ENCODE measurements around the gene CADM2.

CADM2 gene

DNA sequence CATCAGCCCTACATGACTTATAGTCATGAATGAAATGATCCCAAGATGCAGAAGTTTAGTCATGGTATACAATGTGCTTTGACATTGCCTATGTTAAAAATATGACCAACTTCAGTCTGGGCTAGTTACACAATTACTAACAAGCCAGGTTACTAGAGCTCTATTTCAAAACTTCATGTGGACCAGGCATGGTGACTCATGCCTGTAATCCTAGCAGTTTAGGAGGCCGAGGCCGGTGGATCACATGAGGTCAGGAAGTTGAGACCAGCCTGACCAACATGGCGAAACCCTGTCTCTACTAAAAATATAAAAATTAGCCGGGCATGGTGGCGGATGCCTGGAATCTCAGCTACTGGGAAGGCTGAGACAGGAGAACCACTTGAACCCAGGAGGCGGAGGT is 613.0 kb downstream of the CADM2 start:
- DNase-seq (ENCODE audit: low read depth): no peak

GRCh38 chr3:85572426-85572825 is 613.6 kb downstream of the CADM2 start:
- DNase-seq (ENCODE audit: low read depth): no peak

DNA sequence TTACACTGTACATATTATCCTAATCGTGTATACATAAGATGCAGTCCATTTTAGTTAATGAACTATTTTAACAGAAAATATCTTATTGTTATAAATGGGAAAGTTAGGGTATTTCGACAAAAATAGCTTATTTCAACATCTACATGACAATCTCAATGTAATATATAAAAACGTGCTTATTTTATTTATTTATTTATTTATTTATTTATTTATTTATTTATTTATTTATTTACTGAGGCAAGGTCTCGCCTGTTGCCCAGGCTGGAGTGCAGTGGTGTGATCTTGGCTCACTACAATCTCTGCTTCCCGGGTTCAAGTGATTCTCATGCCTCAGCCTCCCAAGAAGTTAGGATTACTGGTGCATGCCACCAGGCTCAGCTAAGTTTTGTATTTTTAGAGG is 614.2 kb downstream of the CADM2 start:
- no peak for DNase-seq (ENCODE audit: low read depth)

DNA sequence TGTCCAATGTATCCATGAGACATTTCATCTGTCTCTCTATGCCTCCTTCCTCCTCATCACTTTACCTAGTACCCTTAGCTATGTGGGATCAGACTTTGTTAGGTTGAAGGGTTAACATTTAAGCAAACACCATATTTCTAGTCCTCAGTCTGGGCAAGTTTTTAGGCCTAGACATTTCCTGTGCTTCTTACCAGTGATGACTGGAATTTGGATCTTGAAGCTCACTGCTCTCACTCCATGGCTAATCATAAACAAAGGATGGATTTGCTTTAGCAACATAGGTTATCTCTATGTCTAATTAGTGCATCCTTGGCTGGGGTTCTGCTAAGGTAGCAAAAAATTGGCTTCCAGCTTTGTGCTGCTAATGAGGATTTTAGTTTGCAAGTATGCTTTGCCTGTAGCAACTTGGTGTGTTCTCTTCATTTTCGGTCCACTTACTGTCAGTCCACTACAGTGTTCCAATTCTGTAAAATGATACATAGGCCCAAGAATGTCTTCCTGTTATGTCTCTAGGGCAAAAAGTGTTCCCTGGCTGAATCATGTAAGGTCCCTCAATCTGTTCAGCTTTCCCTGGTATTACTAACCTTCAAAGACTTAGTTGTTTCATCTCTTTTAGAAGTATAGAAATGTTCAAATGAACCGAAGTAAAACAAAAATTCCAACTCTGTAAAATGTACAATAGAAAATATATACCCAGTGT is 615.4 kb downstream of the CADM2 start:
- DNase-seq (ENCODE audit: low read depth): no peak

GRCh38 chr3:85576091-85576690 is 617.4 kb downstream of the CADM2 start:
- peak; percentile 25 for DNase-seq (ENCODE audit: low read depth)

GRCh38 chr3:85576697-85577200 is 618.0 kb downstream of the CADM2 start:
- DNase-seq (ENCODE audit: low read depth): no peak

- DNase-seq (ENCODE audit: low read depth): no peak
Observed at GRCh38 chr3:85584779-85585356, 626.1 kb downstream of the CADM2 start.

- DNase-seq (ENCODE audit: low read depth): no peak
Observed at GRCh38 chr3:85586018-85586417, 627.2 kb downstream of the CADM2 start.

DNA sequence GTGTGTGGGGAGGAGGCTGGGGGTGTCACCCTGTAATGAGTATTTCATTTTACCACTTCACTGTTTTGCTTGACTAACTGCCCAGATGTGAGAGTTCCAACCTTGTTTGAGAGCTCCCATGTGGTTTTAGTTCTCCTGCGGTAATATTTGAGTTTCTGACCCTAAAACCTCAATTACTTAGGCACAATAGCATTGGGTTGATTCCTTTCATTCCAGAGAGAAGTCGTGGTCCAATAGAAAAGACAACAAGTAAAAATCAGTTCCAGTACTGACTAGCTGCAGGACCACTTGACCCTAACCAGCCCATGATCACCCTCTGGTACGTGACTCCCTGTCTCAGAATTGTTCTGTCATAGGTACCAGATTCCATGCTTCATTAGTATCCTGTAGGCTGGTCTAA is 630.4 kb downstream of the CADM2 start:
- no peak for DNase-seq (ENCODE audit: low read depth)

- no peak for DNase-seq (ENCODE audit: low read depth)
Observed at GRCh38 chr3:85591451-85591850, 632.7 kb downstream of the CADM2 start.

- no peak for DNase-seq (ENCODE audit: low read depth)
Observed at GRCh38 chr3:85592256-85592655, 633.5 kb downstream of the CADM2 start.

GRCh38 chr3:85594676-85595075 is 635.9 kb downstream of the CADM2 start:
- no peak for DNase-seq (ENCODE audit: low read depth)

- no peak for DNase-seq (ENCODE audit: low read depth)
Observed at GRCh38 chr3:85603378-85603777, 644.6 kb downstream of the CADM2 start.

DNA sequence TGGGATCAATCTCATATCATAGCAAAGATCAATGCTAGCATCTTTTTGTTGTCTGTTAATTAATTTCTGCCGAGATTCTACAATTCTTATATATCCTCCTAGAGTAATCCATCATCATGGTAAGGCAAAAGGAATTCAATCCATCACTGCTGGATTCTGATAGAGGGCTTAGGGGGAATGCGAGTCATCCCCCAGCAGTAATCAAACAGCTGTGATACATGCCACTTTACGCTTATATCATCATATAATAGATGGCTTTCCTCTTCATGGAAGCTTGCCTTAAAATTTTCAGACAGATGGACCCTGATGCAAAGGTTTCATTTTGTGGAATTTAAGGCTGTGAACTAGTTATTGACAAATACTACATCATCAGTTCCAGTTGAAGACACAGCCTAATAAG is 645.9 kb downstream of the CADM2 start:
- no peak for DNase-seq (ENCODE audit: low read depth)

- no peak for DNase-seq (ENCODE audit: low read depth)
Observed at GRCh38 chr3:85605066-85605465, 646.3 kb downstream of the CADM2 start.

DNA sequence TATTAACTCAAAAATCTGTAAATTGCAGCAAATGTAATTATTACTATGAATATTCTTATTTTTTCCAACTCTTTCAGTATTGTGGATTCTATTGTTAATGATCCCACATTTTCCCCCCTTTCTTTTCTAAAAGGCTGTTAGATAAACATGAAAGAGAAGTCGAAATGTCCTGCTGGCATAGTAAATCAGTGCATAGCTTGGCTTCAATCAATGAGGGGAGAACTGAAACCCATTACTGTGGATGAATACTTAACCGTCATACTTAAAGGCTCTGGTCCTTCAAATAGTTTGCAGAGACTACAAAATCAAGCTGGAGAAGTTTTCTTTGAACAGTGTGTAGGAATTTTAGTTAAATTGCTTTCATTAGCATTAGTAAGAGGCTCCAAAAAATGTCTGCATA is 667.9 kb downstream of the CADM2 start:
- DNase-seq (ENCODE audit: low read depth): no peak

GRCh38 chr3:85627932-85628331 is 669.1 kb downstream of the CADM2 start:
- DNase-seq (ENCODE audit: low read depth): no peak

- DNase-seq (ENCODE audit: low read depth): no peak
Observed at GRCh38 chr3:85631070-85631469, 672.3 kb downstream of the CADM2 start.

DNA sequence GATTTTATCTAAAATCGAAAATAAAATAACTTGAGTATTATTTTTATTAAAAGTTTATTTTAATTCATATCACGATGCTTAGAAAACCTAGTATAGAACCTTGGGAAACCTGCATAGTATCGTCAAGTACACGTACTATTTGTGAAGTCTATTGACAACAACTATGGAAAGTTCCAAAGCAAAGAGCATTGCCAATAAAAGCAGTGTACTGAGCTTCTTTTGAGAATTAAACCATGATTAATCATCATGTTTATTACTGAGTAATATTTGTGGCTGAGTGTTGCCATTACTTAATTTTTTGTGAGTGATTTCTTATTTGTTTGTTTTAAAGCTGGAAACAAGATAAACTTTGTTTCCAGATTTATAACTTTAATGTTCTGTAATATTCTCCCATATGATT is 674.1 kb downstream of the CADM2 start:
- DNase-seq (ENCODE audit: low read depth): no peak

DNA sequence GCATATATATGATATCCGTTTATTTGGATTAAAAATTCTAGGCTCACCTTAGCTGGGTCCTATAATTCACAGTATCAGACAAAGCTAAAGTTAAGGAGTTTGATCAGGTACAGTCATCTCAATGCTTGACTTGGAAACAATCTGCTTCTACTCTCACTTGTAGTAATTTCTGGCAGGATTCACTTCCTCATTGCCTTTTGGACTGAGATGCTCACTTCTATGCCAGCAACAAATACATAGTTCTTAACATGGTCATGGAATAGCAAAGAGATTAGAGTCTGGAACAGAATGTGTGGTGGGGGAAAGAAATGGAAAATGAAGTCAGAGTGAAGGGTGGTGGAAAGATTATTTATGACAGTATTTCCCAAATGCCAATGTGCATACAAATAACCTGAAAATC is 693.6 kb downstream of the CADM2 start:
- DNase-seq (ENCODE audit: low read depth): no peak

DNA sequence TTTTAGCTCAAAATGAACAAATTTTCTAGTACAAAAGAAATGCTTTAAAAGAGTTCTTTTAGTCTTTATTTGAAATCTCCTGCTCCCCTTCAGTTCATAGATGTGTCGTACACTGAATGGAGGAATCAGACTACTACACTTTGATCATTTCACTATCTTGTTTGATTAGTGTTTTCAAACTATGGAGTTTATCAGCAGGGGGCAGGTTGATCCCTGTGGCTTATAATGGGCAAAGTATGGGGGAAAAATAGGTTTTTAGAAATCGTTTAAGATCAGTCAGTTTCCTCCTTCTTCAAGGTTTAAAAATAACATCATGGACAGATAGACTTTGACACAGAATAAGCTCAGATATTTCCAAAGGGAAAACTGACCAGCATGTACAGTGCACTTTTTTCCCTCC is 701.7 kb downstream of the CADM2 start:
- DNase-seq (ENCODE audit: low read depth): no peak

DNA sequence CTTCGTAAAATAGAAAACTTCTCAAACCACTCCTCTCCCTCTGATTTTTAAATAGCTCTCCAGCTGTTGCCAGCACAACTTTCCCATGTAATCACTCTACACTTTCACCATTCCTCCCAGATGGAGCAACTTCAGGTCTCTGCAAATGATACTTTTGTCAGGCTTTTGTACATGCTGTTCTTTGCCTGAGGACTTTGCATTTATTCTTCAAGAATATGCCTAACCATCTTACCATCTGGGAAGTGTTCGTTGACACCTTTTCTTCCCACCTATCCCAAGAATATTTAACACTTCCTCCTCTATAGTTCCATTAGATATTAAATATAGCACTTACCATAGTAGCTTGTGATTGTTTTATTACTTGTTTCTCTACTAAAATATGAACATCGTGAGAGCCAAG is 703.7 kb downstream of the CADM2 start:
- no peak for DNase-seq (ENCODE audit: low read depth)

- DNase-seq (ENCODE audit: low read depth): no peak
Observed at GRCh38 chr3:85667744-85668143, 709.0 kb downstream of the CADM2 start.

Measured in amniotic epithelial cell (primary cell).